ENCODE data around the gene ARFGAP1. TPM values are rescaled to one million over a fixed set of nuclear protein-coding genes. Genes with fewer than 3 reads are reported as not detected.

The ARFGAP1 gene
- total RNA-seq, 1 donor from 2014 or later = 44.7 TPM

DNA sequence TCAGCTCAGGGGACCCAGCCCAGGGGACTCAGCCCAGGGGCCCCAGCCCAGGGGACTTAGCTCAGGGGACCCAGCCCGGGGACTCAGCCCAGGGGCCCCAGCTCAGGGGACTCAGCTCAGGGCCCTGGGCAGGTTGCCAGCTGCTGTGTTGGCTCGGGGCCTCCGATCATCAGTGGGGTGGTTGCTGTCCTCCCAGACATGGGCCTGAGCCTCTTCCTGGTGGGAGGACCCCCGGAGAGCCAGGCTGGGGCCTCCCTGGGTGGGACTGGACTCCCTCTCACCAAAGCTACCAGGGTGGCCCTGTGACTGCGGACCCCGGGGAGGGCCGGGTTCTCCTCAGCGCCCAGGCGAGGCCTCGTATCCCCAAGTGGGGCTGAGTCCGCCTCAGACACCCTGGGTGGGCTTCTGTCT lies 24.8 kb downstream of the ARFGAP1 start:
- H3K27me3 ChIP-seq = peaks cover 7% of the 10 kb centered on the region
- intact Hi-C loops (cut with DNase I) = no loop called here
- no peak overlapping the region for H3K27ac ChIP-seq

DNA sequence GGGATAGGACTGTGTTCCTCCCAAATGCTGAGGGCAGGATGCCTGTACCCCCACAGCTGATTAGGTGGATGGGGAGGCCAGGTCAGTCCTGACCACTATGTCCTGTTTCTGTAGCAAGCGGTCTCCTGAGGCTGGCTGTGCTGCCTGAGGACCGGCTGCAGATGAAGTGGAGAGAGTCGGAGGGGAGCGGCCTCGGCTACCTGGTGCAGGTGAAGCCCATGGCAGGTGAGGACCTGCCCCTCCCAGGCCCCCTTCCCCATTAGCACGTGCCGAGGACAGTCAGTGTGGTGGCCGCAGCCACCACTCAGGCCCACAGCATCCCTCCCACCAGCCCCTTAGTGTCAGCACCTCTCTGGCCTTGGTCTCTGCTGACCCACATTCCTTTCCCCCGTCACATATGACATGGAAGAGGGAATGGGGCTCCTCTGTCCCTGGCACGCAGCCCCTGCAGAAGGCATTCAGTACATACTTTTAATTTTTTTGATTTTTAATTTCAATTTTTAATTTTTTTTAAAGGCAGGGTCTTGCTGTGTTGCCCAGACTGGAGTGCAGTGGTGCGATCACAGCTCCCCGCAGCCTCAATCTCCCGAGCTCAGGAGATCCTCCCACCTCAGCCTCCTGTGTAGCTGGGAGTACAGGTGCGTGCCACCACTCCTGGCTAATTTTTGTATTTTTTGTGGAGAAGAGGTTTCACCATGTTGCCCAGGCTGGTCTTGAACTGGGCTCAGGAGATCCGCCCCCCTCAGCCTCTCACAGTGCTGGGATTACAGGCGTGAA lies 25.4 kb downstream of the ARFGAP1 start:
- Histone ChIP-seq H3K36me3 (no peaks in the 10 kb centered on the region), H3K4me1 (no peaks in the 10 kb centered on the region), H3K9me3 (no peaks in the 10 kb centered on the region), H3K4me3 (no peak overlapping the region), H3K27me3 (peaks cover 7% of the 10 kb centered on the region), H3K27ac (no peak overlapping the region)
- TF ChIP-seq, protein P1, sequence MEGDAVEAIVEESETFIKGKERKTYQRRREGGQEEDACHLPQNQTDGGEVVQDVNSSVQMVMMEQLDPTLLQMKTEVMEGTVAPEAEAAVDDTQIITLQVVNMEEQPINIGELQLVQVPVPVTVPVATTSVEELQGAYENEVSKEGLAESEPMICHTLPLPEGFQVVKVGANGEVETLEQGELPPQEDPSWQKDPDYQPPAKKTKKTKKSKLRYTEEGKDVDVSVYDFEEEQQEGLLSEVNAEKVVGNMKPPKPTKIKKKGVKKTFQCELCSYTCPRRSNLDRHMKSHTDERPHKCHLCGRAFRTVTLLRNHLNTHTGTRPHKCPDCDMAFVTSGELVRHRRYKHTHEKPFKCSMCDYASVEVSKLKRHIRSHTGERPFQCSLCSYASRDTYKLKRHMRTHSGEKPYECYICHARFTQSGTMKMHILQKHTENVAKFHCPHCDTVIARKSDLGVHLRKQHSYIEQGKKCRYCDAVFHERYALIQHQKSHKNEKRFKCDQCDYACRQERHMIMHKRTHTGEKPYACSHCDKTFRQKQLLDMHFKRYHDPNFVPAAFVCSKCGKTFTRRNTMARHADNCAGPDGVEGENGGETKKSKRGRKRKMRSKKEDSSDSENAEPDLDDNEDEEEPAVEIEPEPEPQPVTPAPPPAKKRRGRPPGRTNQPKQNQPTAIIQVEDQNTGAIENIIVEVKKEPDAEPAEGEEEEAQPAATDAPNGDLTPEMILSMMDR (IDR thresholded peaks at IDR 0.05) = no peak
- TF ChIP-seq POLR2AphosphoS5 (IDR thresholded peaks at IDR 0.05; ENCODE audit: insufficient read depth in 1 of 2, low read depth in 1 of 2) (no peak), POLR2A (IDR thresholded peaks at IDR 0.05) (no peak)
- intact Hi-C loops (cut with DNase I) = no loop called here
- DNase-seq (ENCODE audit: extremely low spot score in 2 of 2) = no peak

More for the DNA sequence above, 24.8 kb downstream of the ARFGAP1 start:
- Histone ChIP-seq H3K9me3 (no peaks in the 10 kb centered on the region), H3K4me1 (no peaks in the 10 kb centered on the region), H3K36me3 (no peaks in the 10 kb centered on the region), H3K4me3 (no peak overlapping the region)
- no peak for DNase-seq (ENCODE audit: extremely low spot score in 2 of 2)
- TF ChIP-seq POLR2AphosphoS5 (IDR thresholded peaks at IDR 0.05; ENCODE audit: insufficient read depth in 1 of 2, low read depth in 1 of 2) (no peak), POLR2A (IDR thresholded peaks at IDR 0.05) (no peak)
- TF ChIP-seq, protein P1 (IDR thresholded peaks at IDR 0.05) = no peak

DNA sequence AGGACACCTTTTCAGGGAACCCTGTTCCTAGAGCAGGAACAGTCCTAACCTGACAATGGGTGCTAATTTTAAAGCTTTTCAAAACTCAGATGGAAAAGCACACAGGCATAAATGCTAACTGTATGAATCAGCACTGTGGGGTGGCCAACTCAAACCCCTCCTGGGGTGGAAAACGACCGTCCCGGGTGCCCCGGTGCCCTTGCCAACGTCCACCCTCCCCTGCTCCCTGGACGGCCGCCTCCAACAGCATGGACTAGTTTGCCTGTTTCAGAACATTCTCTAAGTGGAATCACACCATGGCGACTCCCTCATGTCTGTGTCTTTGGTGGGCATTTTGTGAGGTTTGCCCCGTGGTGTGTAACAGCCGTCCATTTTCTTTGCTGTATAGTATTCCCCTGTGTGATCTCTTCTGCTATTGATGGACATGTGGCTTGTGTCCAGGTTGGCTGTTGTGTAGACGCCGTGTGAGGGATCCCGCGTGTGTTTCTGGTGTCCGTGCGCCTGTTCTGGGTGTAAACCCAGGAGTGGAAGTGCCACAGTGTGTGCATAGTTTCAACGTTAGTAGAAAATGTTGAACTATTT lies 26.2 kb downstream of the ARFGAP1 start:
- no peak for DNase-seq (ENCODE audit: extremely low spot score in 2 of 2)
- intact Hi-C loops (cut with DNase I) = no loop called here
- Histone ChIP-seq H3K27ac (no peak overlapping the region), H3K36me3 (no peaks in the 10 kb centered on the region), H3K27me3 (peaks cover 7% of the 10 kb centered on the region), H3K4me3 (no peak overlapping the region), H3K9me3 (no peaks in the 10 kb centered on the region), H3K4me1 (no peaks in the 10 kb centered on the region)
- TF ChIP-seq POLR2A (IDR thresholded peaks at IDR 0.05) = no peak
- no peak for TF ChIP-seq POLR2AphosphoS5 (IDR thresholded peaks at IDR 0.05; ENCODE audit: insufficient read depth in 1 of 2, low read depth in 1 of 2)
- TF ChIP-seq, protein P1 (IDR thresholded peaks at IDR 0.05) = no peak

DNA sequence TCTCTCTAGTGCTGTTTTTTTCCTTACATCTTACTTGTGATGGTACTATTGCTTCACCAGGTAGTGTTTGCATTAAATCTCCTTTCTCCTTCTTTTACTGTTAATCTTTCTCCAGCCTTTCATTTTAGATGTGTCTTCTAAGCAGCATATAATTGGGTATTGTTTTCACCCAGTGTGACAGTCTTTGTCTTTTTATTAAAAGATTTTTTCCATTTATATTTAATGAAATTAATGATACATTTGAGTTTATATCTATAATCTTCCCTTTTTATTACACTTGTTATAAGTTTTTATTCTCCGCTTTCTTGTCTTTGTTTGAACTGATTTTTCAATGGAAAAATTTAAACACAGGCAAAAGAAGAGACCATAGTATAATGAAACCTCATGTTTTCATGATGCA lies 29.1 kb downstream of the ARFGAP1 start:
- H3K4me3 ChIP-seq = no peak overlapping the region
- H3K9me3 ChIP-seq = no peaks in the 10 kb centered on the region
- intact Hi-C loops (cut with DNase I) = no loop called here
- H3K27ac ChIP-seq = no peak overlapping the region
- no peak for DNase-seq (ENCODE audit: extremely low spot score in 2 of 2)
- H3K36me3 ChIP-seq = no peaks in the 10 kb centered on the region
- TF ChIP-seq POLR2A (IDR thresholded peaks at IDR 0.05) (no peak), POLR2AphosphoS5 (IDR thresholded peaks at IDR 0.05; ENCODE audit: insufficient read depth in 1 of 2, low read depth in 1 of 2) (no peak)
- TF ChIP-seq, protein P1 (IDR thresholded peaks at IDR 0.05) = no peak
- peaks cover 3% of the 10 kb centered on the region for H3K27me3 ChIP-seq
- H3K4me1 ChIP-seq = no peaks in the 10 kb centered on the region

DNA sequence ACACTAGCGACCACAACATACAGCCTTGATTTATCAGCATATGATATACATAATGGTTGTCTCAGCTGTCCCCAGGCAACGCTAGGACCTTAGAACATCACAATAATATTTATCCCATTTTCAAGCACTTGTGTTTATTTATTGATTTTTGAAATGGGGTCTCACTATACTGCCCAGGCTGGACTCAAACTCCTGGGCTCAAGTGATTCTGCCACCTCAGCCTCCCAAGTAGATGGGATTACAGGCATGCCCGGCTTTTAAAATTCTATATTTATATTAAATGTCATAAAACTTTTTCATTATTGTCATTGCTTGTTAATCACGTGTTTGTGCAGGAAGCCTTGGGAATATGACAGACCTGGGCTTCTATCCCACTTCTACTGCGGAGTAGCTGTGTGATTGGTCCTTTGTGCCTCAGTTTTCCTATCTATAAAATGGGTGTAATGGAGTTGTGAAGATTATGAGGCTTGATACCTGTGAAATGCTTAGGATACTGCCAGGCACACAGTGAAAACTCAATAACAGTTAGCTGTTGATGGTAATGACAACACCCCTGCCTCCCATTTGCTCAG lies 30.6 kb downstream of the ARFGAP1 start:
- intact Hi-C loops (cut with DNase I) = no loop called here
- DNase-seq (ENCODE audit: extremely low spot score in 2 of 2) = no peak
- TF ChIP-seq POLR2A (IDR thresholded peaks at IDR 0.05) = no peak
- TF ChIP-seq POLR2AphosphoS5 (IDR thresholded peaks at IDR 0.05; ENCODE audit: insufficient read depth in 1 of 2, low read depth in 1 of 2) = no peak
- TF ChIP-seq, protein P1 (IDR thresholded peaks at IDR 0.05) = no peak
- Histone ChIP-seq H3K9me3 (no peaks in the 10 kb centered on the region), H3K27ac (no peak overlapping the region), H3K27me3 (no peaks in the 10 kb centered on the region), H3K4me1 (no peaks in the 10 kb centered on the region), H3K4me3 (no peak overlapping the region), H3K36me3 (no peaks in the 10 kb centered on the region)

All from vagina (tissue), 2 donors.